Testis (tissue), 3 donors: Measurements from ENCODE around the gene MARCHF3. TPM values are rescaled to one million over a fixed set of nuclear protein-coding genes. Genes with fewer than 3 reads are reported as not detected.

Experiments used
- DNase-seq: peaks from one replicate; pipeline ENCODE4 v3.0.0-alpha.2; 2019
- H3K27ac ChIP-seq, 2 donors: fragments of 200-600 bp; sonication (generic); one replicate each; pipeline ENCODE4 v1.5.1; 2019
- H3K27me3 ChIP-seq: fragments of 200-600 bp; sonication (generic); one replicate; pipeline ENCODE4 v1.5.1; 2019
- H3K36me3 ChIP-seq: fragments of 200-600 bp; sonication (generic); one replicate; pipeline ENCODE4 v1.5.1; 2017; ENCODE audit warnings: low read depth; ENCODE audit errors: missing control alignments
- H3K4me1 ChIP-seq: fragments of 200-600 bp; sonication (generic); one replicate; pipeline ENCODE4 v1.5.1; 2019
- H3K4me3 ChIP-seq, 2 donors: fragments of 200-600 bp; sonication (generic); one replicate each; pipeline ENCODE4 v1.5.1; 2017 to 2019
- H3K9me3 ChIP-seq: fragments of 200-600 bp; sonication (generic); one replicate; pipeline ENCODE4 v1.5.1; 2017
- CTCF ChIP-seq, 3 experiments: fragments of 450-650 bp in 2 of 3; fragments of 200-600 bp in 1 of 3; sonication (generic) in 1 of 3; IDR thresholded peaks; one replicate each; pipeline ENCODE4 v1.5.1; 2016 to 2019; ENCODE audit warnings: antibody characterized with exemption in 3 of 3, mild to moderate bottlenecking in 2 of 3, moderate library complexity in 1 of 3
- POLR2A ChIP-seq: fragments of 450-650 bp; IDR thresholded peaks from one replicate; pipeline ENCODE4 v1.6.1; 2017; ENCODE audit warnings: antibody characterized with exemption, mild to moderate bottlenecking, moderate library complexity
- WGBS, 2 donors: methylation state at CpG; one replicate each; pipeline ENCODE4 v1.1.5; 2018; 5-methylcytosine and 5-hydroxymethylcytosine counted together
- intact Hi-C: fragments of 100-400 bp; cut with DNase I; formaldehyde crosslinking; loops from one replicate; pipeline ENCODE4 v1.15.1; 2023; ENCODE audit warnings: low total_unique reads
- polyA plus RNA-seq: library from polyadenylated mRNA; stranded (reverse); fragments of 350-450 nt; fragmentation: Illumina TruSeq; extraction: RNeasy Lipid Tissue Mini Kit (QIAGEN cat#74804); gene quantifications from one replicate; pipeline ENCODE4 v1.2.3, GENCODE V29; 2014; ENCODE audit warnings: low read depth, low replicate concordance; ENCODE audit not compliant: insufficient read depth
- total RNA-seq, 2 donors: library from RNA; depleted of rRNA; stranded (reverse); fragments of >200 nt; gene quantifications; one replicate each; pipeline ENCODE4 v1.2.3, GENCODE V29; 2016

MARCHF3 gene
- total and polyA plus RNA-seq, 3 donors from 2014 or later, result 34.0 to 81.9 (median 38.8) TPM

GRCh38 chr5:127040796-127041520 is 10.6 kb upstream of the MARCHF3 start:
- peak overlapping the region in 1 of 2 donors; percentile 52 for H3K27ac ChIP-seq

GRCh38 chr5:127038550-127038949 is 8.2 kb upstream of the MARCHF3 start:
- no peak overlapping the region for H3K27ac ChIP-seq
- no peaks in the 10 kb centered on the region for H3K9me3 ChIP-seq
- 49 to 54% methylated on average over 4 of the region's 4 CpGs for WGBS, 2 donors
- no peaks in the 10 kb centered on the region for H3K27me3 ChIP-seq
- no peak overlapping the region for H3K4me3 ChIP-seq
- intact Hi-C loops, result no loop called here
- H3K36me3 ChIP-seq, result no peaks in the 10 kb centered on the region
- peaks cover 5% of the 10 kb centered on the region for H3K4me1 ChIP-seq
- TF ChIP-seq POLR2A (no peak), CTCF (IDR thresholded peaks at IDR 0.05) (no peak)
- DNase-seq, result no peak

More at GRCh38 chr5:127040796-127041520, 10.6 kb upstream of the MARCHF3 start:
- intact Hi-C loops, result no loop called here
- 43 to 54% methylated on average over 8 to 9 of the region's 9 CpGs for WGBS, 2 donors
- no peak for DNase-seq
- Histone ChIP-seq H3K27me3 (no peaks in the 10 kb centered on the region), H3K9me3 (no peaks in the 10 kb centered on the region), H3K4me1 (peaks cover 5% of the 10 kb centered on the region), H3K4me3 (no peak overlapping the region), H3K36me3 (no peaks in the 10 kb centered on the region)
- TF ChIP-seq POLR2A (no peak), CTCF (IDR thresholded peaks at IDR 0.05) (no peak)

- Histone ChIP-seq H3K27me3 (no peaks in the 10 kb centered on the region), H3K4me1 (peaks cover 12% of the 10 kb centered on the region), H3K4me3 (no peak overlapping the region), H3K9me3 (no peaks in the 10 kb centered on the region), H3K36me3 (no peaks in the 10 kb centered on the region), H3K27ac (no peak overlapping the region)
- intact Hi-C loops, result no loop called here
- no peak for TF ChIP-seq CTCF (IDR thresholded peaks at IDR 0.05)
- 81 to 84% methylated on average over 2 of the region's 2 CpGs for WGBS, 2 donors
- DNase-seq, result no peak
Observed at GRCh38 chr5:127031863-127032232, 1.5 kb upstream of the MARCHF3 start.

GRCh38 chr5:127031147-127031862 is 947 bp upstream of the MARCHF3 start:
- H3K36me3 ChIP-seq, result no peaks in the 10 kb centered on the region
- intact Hi-C loops, result no loop called here
- DNase-seq, result peak; percentile 25
- peaks cover 12% of the 10 kb centered on the region for H3K4me1 ChIP-seq
- no peak for TF ChIP-seq CTCF (IDR thresholded peaks at IDR 0.05)
- no peak for TF ChIP-seq POLR2A
- 11 to 22% methylated on average over 27 to 45 of the region's 45 CpGs for WGBS, 2 donors
- no peaks in the 10 kb centered on the region for H3K9me3 ChIP-seq
- no peaks in the 10 kb centered on the region for H3K27me3 ChIP-seq
- peak overlapping the region; percentile 84 to 93 for H3K27ac ChIP-seq
- peak overlapping the region; percentile 83 to 89 for H3K4me3 ChIP-seq
